NCI-H69 (cell line): ENCODE data around the gene TAS2R50.

Experiments used
- DNase-seq: peaks from one replicate; lab custom pipeline; 2025; lab: John Stamatoyannopoulos, UW

TAS2R50 gene

DNA sequence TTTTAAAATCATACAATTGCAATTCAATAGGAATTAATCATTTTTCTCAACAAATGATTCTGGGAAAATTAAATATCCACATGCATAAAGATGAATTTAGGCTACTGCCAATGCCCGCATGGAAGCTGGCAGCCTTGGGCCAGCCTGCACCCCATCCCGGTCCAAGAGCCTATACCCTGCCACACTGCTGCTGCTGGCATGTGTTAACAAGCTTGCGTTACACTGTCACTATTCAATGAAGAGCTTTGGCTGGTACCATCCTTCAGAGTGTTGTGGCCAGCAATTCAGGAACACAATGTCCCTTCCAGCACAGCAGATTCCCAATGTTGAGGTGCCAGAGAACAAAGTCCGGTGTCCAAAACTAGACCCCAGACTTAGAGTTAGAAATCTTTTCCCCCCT lies 34.1 kb downstream of the TAS2R50 start:
- no peak for DNase-seq

DNA sequence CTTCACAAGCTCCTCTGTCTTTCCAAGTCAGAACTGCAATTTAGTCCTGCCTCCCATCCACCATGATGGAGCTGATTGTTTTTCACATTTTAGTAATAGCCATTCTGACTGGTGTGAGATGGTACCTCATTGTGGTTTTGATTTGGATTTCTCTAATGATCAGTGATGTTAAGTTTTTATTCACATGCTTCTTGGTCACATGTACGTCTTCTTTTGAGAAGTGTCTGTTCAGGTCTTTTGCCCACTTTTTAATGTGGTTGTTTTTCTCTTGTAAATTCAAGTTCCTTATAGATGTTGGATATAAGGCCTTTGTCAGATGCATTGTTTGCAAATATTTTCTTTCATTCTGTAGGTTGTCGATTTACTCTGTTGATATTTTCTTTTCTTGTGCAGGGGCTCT lies 43.5 kb downstream of the TAS2R50 start:
- DNase-seq: no peak

GRCh38 chr12:10941916-10942607 lies 44.6 kb downstream of the TAS2R50 start:
- peak; percentile 2 for DNase-seq

GRCh38 chr12:10941369-10941768 lies 45.3 kb downstream of the TAS2R50 start:
- no peak for DNase-seq

- DNase-seq: no peak
Measured at GRCh38 chr12:10940389-10940788, 46.3 kb downstream of the TAS2R50 start.

DNA sequence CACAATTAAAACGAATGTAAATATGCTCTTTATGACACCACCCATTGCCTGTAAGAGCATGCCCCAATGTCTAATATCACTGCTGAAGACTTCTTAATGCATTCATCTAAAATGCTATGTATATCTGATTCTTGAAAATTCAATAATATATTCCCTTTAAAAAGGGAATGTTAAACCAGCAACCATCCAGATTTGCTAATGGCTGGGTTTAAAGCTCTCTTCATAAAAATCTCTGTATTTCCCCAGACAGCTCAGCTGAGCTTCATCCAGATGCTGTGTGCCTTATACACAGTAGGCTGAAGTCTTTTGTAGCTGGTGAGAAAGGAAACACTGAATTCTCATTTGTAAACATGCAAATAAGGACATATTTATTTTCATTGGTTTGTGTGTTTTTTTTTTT lies 47.5 kb downstream of the TAS2R50 start, which contains the start of gene TAS2R14:
Gene TAS2R14, minus strand, starts transcription at position 101 of the 400 bp plus-strand sequence. Its CDS starts 56 bp downstream, at position 45.
- DNase-seq: no peak

- no peak for DNase-seq
Measured at GRCh38 chr12:10936506-10936905, 50.2 kb downstream of the TAS2R50 start.
